AG09309 (cell line): Measurements from ENCODE around the gene TBC1D17.

ENCODE experiments used
- DNase-seq: peaks from one replicate; pipeline ENCODE4 v3.0.0-alpha.2; 2010; ENCODE audit warnings: low read depth
- H3K4me3 ChIP-seq: 2 replicates; pipeline ENCODE4 v1.5.1; 2011; ENCODE audit warnings: mild to moderate bottlenecking, low read depth, low read length, moderate library complexity; ENCODE audit not compliant: control insufficient read depth
- CTCF ChIP-seq: IDR thresholded peaks from 2 replicates; pipeline ENCODE4 v1.5.1; 2011; ENCODE audit warnings: mild to moderate bottlenecking, low read depth, low read length, inconsistent platforms; ENCODE audit not compliant: insufficient read depth, control insufficient read depth; ENCODE audit errors: missing control alignments

The TBC1D17 gene

GRCh38 chr19:49872245-49873128 lies 5.0 kb upstream of the TBC1D17 start:
- no peak for DNase-seq
- TF ChIP-seq CTCF = no peak
- no peak overlapping the region for H3K4me3 ChIP-seq

GRCh38 chr19:49873129-49873521 lies 4.4 kb upstream of the TBC1D17 start:
- no peak overlapping the region for H3K4me3 ChIP-seq
- TF ChIP-seq CTCF = no peak
- no peak for DNase-seq

GRCh38 chr19:49873834-49874233 lies 3.7 kb upstream of the TBC1D17 start:
- no peak for TF ChIP-seq CTCF
- no peak for DNase-seq
- no peak overlapping the region for H3K4me3 ChIP-seq

- H3K4me3 ChIP-seq = no peak overlapping the region
- no peak for DNase-seq
- TF ChIP-seq CTCF = no peak
Measured at GRCh38 chr19:49874503-49875157, 2.9 kb upstream of the TBC1D17 start.

- no peak for DNase-seq
- no peak for TF ChIP-seq CTCF
- H3K4me3 ChIP-seq = peak overlapping the region; percentile 96
Measured at GRCh38 chr19:49875177-49875576, 2.3 kb upstream of the TBC1D17 start.

- no peak for TF ChIP-seq CTCF
- no peak for DNase-seq
- H3K4me3 ChIP-seq = peak overlapping the region; percentile 96
Measured at GRCh38 chr19:49875857-49876421, 1.6 kb upstream of the TBC1D17 start.
